ENCODE data around the gene CHML.

DNA sequence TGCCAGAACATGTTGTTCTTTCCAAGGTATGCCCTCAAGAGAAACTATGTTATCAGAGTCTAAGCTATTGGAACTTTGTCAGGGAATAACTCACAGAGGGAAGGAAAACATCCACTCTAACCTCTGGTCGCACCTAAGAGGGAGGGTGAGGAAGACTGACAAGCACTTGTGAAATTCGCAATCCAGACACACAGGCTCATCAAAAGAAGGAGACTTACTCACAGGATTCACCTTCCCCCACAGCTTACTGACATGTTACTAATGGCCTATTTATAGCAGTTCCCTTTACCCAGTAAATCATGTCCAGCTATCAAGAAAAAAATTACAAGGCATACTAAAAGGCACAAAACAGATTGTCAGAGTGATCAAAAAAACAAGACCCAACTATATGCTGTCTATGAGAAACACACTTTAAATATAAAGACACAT is 48.8 kb upstream of the CHML start:
- TF ChIP-seq, protein P1, sequence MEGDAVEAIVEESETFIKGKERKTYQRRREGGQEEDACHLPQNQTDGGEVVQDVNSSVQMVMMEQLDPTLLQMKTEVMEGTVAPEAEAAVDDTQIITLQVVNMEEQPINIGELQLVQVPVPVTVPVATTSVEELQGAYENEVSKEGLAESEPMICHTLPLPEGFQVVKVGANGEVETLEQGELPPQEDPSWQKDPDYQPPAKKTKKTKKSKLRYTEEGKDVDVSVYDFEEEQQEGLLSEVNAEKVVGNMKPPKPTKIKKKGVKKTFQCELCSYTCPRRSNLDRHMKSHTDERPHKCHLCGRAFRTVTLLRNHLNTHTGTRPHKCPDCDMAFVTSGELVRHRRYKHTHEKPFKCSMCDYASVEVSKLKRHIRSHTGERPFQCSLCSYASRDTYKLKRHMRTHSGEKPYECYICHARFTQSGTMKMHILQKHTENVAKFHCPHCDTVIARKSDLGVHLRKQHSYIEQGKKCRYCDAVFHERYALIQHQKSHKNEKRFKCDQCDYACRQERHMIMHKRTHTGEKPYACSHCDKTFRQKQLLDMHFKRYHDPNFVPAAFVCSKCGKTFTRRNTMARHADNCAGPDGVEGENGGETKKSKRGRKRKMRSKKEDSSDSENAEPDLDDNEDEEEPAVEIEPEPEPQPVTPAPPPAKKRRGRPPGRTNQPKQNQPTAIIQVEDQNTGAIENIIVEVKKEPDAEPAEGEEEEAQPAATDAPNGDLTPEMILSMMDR (IDR thresholded peaks at IDR 0.05), result no peak
- no peak for TF ChIP-seq ZFX (IDR thresholded peaks at IDR 0.05; ENCODE audit: borderline replicate concordance)

All from 22Rv1 (cell line).